Body of pancreas (tissue), 4 donors: ENCODE measurements around the gene OCLN. TPM values are rescaled to one million over a fixed set of nuclear protein-coding genes. Genes with fewer than 3 reads are reported as not detected.

Source experiments
- ATAC-seq: fragments of 150-250 bp; one replicate; pipeline ENCODE4 v1.9.1; 2016
- DNase-seq, 4 donors: peaks; one replicate each; pipeline ENCODE4 v3.0.0-alpha.2; 2019
- H3K27ac ChIP-seq, 4 donors: fragments of 200-600 bp; sonication (generic); 1 replicate in 3 of 4; 2 replicates in 1 of 4; pipeline versions ENCODE4 v1.5.1 to v1.6.1; 2016 to 2019; ENCODE audit warnings: mild to moderate bottlenecking in 1 of 4, mixed read lengths in 1 of 4, moderate library complexity in 1 of 4
- H3K27me3 ChIP-seq, 2 donors: fragments of 200-600 bp; sonication (generic); one replicate each; pipeline ENCODE4 v1.6.0; 2016; ENCODE audit warnings: mild to moderate bottlenecking in 1 of 2
- H3K36me3 ChIP-seq, 2 donors: fragments of 200-600 bp; sonication (generic); replicated peaks in 1 of 2; 2 replicates each; pipeline ENCODE4 v1.5.1; 2016; ENCODE audit warnings: low read depth in 2 of 2; ENCODE audit not compliant: insufficient read depth in 1 of 2
- H3K4me1 ChIP-seq: fragments of 200-600 bp; sonication (generic); one replicate; pipeline ENCODE4 v1.6.0; 2016
- H3K4me3 ChIP-seq, 2 donors: fragments of 200-600 bp; sonication (generic); 1 replicate in 1 of 2; 2 replicates in 1 of 2; pipeline ENCODE4 v1.5.1; 2016 to 2019
- H3K9me3 ChIP-seq, 3 donors: fragments of 200-600 bp; sonication (generic); 1 replicate in 2 of 3; 2 replicates in 1 of 3; pipeline ENCODE4 v1.5.1; 2016
- POLR2A ChIP-seq, 3 donors: fragments of 450-650 bp; IDR thresholded peaks; one replicate each; pipeline ENCODE4 v1.6.1; 2016; ENCODE audit warnings: antibody characterized with exemption in 3 of 3, mild to moderate bottlenecking in 2 of 3
- WGBS, 2 donors: methylation state at CpG; one replicate each; pipeline ENCODE4 v1.1.5; 2017; 5-methylcytosine and 5-hydroxymethylcytosine counted together
- intact Hi-C: fragments of 100-400 bp; cut with DNase I; formaldehyde crosslinking; loops from one replicate; pipeline ENCODE4 v1.15.1; 2023
- total RNA-seq, 2 donors: library from RNA; depleted of rRNA; stranded (reverse); fragments of >200 nt; gene quantifications; one replicate each; pipeline ENCODE4 v1.1.0, GENCODE V29; 2016
- TF ChIP-seq, protein P1 (sequence below), 7 experiments: fragments of 450-650 bp in 4 of 7; fragments of 200-600 bp in 3 of 7; sonication (generic) in 3 of 7; IDR thresholded peaks; one replicate each; pipeline ENCODE4 v1.5.1; 2016 to 2019; ENCODE audit warnings: antibody characterized with exemption in 7 of 7

Gene OCLN
- total RNA-seq, 2 donors from 2014 or later: 23.1 to 63.6 TPM

DNA sequence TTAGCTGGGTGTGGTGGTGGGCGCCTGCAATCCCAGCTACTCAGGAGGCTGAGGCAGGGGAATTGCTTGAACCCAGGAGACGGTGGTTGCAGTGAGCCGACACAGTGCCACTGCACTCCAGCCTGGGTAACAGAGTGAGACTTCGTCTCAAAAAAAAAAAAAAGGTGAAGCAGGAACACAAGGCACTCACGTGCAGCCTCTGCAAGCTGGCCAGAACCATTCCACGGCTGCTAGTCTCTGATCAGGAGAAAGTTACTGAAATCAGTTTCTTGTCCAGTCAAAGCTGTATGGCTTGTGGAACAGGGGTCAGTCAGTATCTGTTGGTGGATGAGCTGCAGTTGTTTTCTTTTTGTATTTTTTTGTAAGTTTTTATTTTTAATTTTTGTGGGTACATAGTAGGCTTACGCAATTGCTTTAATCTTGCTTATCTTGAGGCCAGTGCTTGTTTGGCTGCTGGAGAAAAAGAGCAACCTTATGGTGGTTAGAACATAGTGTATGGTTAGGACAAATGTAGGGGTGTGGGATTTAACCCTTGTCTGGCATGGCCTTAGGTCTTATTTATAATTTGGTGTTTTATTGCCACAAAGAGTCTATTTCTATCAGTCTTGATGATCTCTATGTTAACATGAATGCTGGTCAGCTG, 34.7 kb downstream of the OCLN start:
- DNase-seq: peak in 3 of 4 donors; percentile 12 to 54 (median 31)
- no peak overlapping the region for H3K4me3 ChIP-seq
- ATAC-seq: peak; percentile 30
- TF ChIP-seq, protein P1, sequence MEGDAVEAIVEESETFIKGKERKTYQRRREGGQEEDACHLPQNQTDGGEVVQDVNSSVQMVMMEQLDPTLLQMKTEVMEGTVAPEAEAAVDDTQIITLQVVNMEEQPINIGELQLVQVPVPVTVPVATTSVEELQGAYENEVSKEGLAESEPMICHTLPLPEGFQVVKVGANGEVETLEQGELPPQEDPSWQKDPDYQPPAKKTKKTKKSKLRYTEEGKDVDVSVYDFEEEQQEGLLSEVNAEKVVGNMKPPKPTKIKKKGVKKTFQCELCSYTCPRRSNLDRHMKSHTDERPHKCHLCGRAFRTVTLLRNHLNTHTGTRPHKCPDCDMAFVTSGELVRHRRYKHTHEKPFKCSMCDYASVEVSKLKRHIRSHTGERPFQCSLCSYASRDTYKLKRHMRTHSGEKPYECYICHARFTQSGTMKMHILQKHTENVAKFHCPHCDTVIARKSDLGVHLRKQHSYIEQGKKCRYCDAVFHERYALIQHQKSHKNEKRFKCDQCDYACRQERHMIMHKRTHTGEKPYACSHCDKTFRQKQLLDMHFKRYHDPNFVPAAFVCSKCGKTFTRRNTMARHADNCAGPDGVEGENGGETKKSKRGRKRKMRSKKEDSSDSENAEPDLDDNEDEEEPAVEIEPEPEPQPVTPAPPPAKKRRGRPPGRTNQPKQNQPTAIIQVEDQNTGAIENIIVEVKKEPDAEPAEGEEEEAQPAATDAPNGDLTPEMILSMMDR (IDR thresholded peaks at IDR 0.05): no peak
- TF ChIP-seq POLR2A (IDR thresholded peaks at IDR 0.05): no peak
- peaks cover 0 to 4% of the 10 kb centered on the region in 2 donors for H3K36me3 ChIP-seq
- no peaks in the 10 kb centered on the region for H3K27me3 ChIP-seq
- WGBS, 2 donors: 58 to 67% methylated on average over 7 of the region's 7 CpGs
- no peaks in the 10 kb centered on the region for H3K9me3 ChIP-seq
- H3K27ac ChIP-seq: peak overlapping the region in 2 of 4 donors; percentile 0 to 11
- intact Hi-C loops: no loop called here
- peaks cover 53% of the 10 kb centered on the region for H3K4me1 ChIP-seq

DNA sequence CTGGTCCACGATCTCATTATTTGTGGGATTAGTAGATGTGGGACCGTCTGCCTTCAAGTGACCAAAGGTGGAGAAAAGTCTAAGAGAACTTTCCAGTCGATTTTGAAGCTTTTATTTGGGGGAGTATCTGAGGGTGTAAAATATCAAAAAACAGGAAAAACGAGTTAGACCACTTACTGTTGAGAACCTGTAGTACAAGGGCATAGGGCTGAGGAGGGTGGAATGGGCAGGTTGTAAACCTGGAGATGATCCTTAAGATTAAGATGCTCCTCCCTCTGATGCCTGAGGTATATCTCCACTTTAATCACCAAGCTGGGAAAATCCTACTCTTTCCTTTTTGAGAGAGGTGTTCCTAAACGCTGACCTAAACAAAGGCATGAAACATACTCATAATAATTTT, 35.4 kb downstream of the OCLN start:
- no peak for DNase-seq
- Histone ChIP-seq H3K27me3 (no peaks in the 10 kb centered on the region), H3K36me3 (peaks cover 0 to 4% of the 10 kb centered on the region in 2 donors), H3K4me3 (no peak overlapping the region), H3K27ac (peak overlapping the region in 2 of 4 donors; percentile 1 to 11), H3K9me3 (no peaks in the 10 kb centered on the region), H3K4me1 (peaks cover 53% of the 10 kb centered on the region)
- peak; percentile 66 for ATAC-seq
- intact Hi-C loops: no loop called here
- no peak for TF ChIP-seq POLR2A (IDR thresholded peaks at IDR 0.05)
- TF ChIP-seq, protein P1 (IDR thresholded peaks at IDR 0.05): no peak
- 38 to 47% methylated on average over 5 of the region's 5 CpGs for WGBS, 2 donors

DNA sequence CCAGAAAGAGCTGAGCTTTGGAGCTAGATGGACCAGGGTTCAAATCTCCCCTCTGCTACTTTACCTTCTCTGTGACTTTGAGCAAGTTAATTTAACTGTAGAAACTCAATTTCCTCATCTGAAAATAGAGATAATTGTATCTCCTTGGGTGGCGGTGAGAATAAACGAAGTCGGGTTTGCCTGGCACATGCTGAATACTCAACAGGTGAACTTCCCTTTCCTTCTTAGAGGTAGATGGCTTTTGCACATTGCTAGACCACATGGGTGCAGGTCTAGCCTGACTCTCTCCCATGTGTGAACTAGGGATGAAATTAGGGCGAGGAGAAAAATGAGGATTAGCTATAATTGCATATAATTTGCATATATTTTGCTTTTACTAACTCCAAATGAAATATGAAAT, 36.0 kb downstream of the OCLN start:
- no peak for ATAC-seq
- TF ChIP-seq, protein P1 (IDR thresholded peaks at IDR 0.05): no peak
- TF ChIP-seq POLR2A (IDR thresholded peaks at IDR 0.05): no peak
- Histone ChIP-seq H3K27ac (peak overlapping the region in 1 of 4 donors; percentile 1), H3K9me3 (no peaks in the 10 kb centered on the region), H3K4me3 (no peak overlapping the region), H3K4me1 (peaks cover 53% of the 10 kb centered on the region), H3K36me3 (peaks cover 0 to 4% of the 10 kb centered on the region in 2 donors), H3K27me3 (no peaks in the 10 kb centered on the region)
- DNase-seq: no peak
- intact Hi-C loops: no loop called here
- WGBS, 2 donors: 68 to 80% methylated on average over 4 of the region's 4 CpGs

DNA sequence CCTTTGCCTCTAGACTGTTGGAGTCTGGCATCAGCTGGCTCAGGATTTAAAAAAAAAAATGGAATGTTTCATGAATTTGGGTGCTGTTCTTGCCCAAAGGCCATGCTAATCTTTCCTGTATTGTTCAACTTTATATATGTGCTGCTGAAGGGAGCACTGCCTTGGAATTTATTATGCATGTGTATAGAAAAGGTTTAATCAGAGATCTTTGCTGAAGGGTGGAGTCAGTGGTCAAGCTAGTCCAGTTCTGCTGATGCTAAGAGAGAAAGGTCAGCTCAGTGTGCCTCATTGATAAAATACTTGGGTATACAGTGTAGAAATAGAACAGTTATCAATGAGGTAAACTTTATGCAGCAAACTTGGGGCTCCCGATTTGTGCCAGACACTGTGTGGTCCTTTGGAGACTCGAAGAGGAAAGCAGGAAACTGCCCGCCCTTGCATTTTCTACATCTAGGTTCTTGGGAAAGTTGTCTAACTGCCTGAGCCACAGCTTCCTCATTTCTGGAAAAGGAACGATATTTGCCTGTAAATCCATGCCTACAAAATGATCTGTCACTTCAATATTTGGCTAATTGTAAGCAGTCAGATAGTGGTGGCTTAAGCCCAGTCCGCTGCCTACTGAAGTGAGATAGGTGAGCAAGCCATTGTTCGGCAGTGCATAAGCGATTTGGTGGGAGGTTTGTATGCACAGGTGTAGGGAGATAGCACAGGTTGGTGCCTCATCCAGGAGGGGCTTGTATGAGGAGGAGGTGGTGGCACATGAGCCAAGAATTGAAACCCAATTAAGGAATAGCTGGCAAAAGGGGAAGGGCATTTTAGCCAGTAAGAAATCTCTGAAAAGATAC, 38.2 kb downstream of the OCLN start:
- ATAC-seq (peak; percentile 52), DNase-seq (peak in 3 of 4 donors; percentile 28 to 58 (median 54))
- no peaks in the 10 kb centered on the region for H3K9me3 ChIP-seq
- peaks cover 49% of the 10 kb centered on the region for H3K4me1 ChIP-seq
- no peak for TF ChIP-seq POLR2A (IDR thresholded peaks at IDR 0.05)
- TF ChIP-seq, protein P1 (IDR thresholded peaks at IDR 0.05): no peak
- 10 to 11% methylated on average over 7 of the region's 7 CpGs for WGBS, 2 donors
- intact Hi-C loops: no loop called here
- peak overlapping the region; percentile 10 to 63 (median 39) for H3K27ac ChIP-seq
- H3K27me3 ChIP-seq: no peaks in the 10 kb centered on the region
- H3K4me3 ChIP-seq: no peak overlapping the region
- H3K36me3 ChIP-seq: peaks cover 0 to 3% of the 10 kb centered on the region in 2 donors
